SH-SY5Y (cell line): ENCODE results near the gene ITGA1.

Source experiments
- GATA2 ChIP-seq: IDR thresholded peaks from 2 replicates; pipeline ENCODE4 v1.6.1; 2011; ENCODE audit warnings: mild to moderate bottlenecking, low read depth, low read length
- GATA3 ChIP-seq: IDR thresholded peaks from 2 replicates; pipeline ENCODE4 v1.6.1; 2011; ENCODE audit warnings: low read depth, mild to moderate bottlenecking, low read length, moderate library complexity

DNA sequence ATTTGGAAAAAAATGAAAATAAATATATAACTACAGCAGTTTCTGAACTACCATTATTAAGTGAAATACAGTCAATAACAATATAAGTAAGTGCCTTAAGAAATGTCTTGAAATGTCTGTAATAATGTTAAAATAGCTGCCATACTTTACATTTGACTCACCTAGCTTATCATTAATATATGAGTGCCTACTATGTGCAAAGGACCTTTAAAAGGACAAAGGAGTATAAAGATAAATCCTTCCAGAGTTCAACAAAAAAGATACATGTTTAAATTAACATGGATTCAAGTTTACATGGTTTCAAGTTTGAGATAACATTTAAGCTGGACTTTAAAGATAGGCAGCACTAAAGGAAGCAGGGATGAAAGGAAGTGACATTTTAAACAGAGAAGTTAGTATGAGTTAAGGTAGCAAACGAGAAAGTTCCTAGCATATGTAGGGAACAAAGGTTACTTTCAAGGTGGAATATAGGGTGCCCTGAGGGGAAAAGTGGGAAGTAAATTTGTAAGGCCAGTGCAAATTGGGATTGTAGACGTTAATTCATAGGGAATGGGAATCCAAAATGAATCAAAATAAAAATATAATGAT is 8.9 kb downstream of the ITGA1 start:
- no peak for TF ChIP-seq GATA2
- no peak for TF ChIP-seq GATA3
